Endodermal cell (in vitro differentiated cells): ENCODE results near the gene SPCS2. TPM values are rescaled to one million over a fixed set of nuclear protein-coding genes. Genes with fewer than 3 reads are reported as not detected.

Experiments used
- DNase-seq: peaks from one replicate; pipeline ENCODE4 v3.0.0-alpha.2; 2017
- H3K27ac ChIP-seq: 2 replicates; pipeline ENCODE4 v1.5.1; 2013; ENCODE audit warnings: mild to moderate bottlenecking, low read depth, low read length, moderate library complexity
- H3K27me3 ChIP-seq: 2 replicates; pipeline ENCODE4 v1.6.1; 2013; ENCODE audit warnings: mild to moderate bottlenecking, low read length, moderate library complexity; ENCODE audit not compliant: insufficient read depth, control insufficient read depth, poor library complexity, severe bottlenecking
- H3K36me3 ChIP-seq: 2 replicates; pipeline ENCODE4 v1.7.0; 2013; ENCODE audit warnings: mild to moderate bottlenecking, low read length, moderate library complexity; ENCODE audit not compliant: control insufficient read depth, insufficient read depth
- H3K4me1 ChIP-seq: one replicate; pipeline ENCODE4 v1.7.0; 2013; ENCODE audit warnings: low read length; ENCODE audit not compliant: control insufficient read depth, insufficient read depth
- H3K4me3 ChIP-seq: 2 replicates; pipeline ENCODE4 v1.5.1; 2013; ENCODE audit warnings: mild to moderate bottlenecking, low read length, moderate library complexity
- H3K9ac ChIP-seq: 2 replicates; pipeline ENCODE4 v1.6.1; 2013; ENCODE audit warnings: mild to moderate bottlenecking, low read length, moderate library complexity; ENCODE audit not compliant: poor library complexity, severe bottlenecking; ENCODE audit errors: extremely low read depth
- H3K9me3 ChIP-seq: 2 replicates; pipeline ENCODE4 v1.6.1; 2013; ENCODE audit warnings: mild to moderate bottlenecking, low read length, moderate library complexity; ENCODE audit not compliant: control insufficient read depth
- H3K27ac Mint-ChIP-seq: 2 replicates; pipeline ENCODE4 v1.8.0; 2020; ENCODE audit warnings: mixed read lengths
- H3K27me3 Mint-ChIP-seq: 2 replicates; pipeline ENCODE4 v1.8.0; 2021; ENCODE audit warnings: mild to moderate bottlenecking, mixed read lengths; ENCODE audit not compliant: insufficient read depth
- H3K36me3 Mint-ChIP-seq: 2 replicates; pipeline ENCODE4 v1.8.0; 2020; ENCODE audit warnings: low read depth, mixed read lengths
- H3K4me1 Mint-ChIP-seq: 2 replicates; pipeline ENCODE4 v1.8.0; 2020; ENCODE audit warnings: mixed read lengths
- H3K4me3 Mint-ChIP-seq: 2 replicates; pipeline ENCODE4 v1.8.0; 2020; ENCODE audit warnings: mild to moderate bottlenecking, moderate library complexity, mixed read lengths
- H3K9me3 Mint-ChIP-seq: 2 replicates; pipeline ENCODE4 v1.8.0; 2020; ENCODE audit warnings: mild to moderate bottlenecking, mixed read lengths
- CTCF ChIP-seq: fragments of 200-600 bp; sonication (generic); conservative IDR thresholded peaks from 2 replicates; pipeline ENCODE4 v1.5.0; 2021; ENCODE audit warnings: antibody characterized with exemption, mild to moderate bottlenecking
- WGBS, 2 experiments: methylation state at CpG; one replicate each; pipeline versions ENCODE4 v1.1.5 to v1.1.7; 2013; ENCODE audit warnings: missing lambda C conversion rate in 2 of 2, mixed read lengths in 1 of 2; ENCODE audit not compliant: insufficient coverage in 1 of 2, insufficient read length in 1 of 2; 5-methylcytosine and 5-hydroxymethylcytosine counted together
- total RNA-seq, 2 donors: library from RNA; stranded (reverse); fragmentation: NEBNext Ultra II Directional in 1 of 2; extraction: Animal tissue kit (Norgen Biotek cat#: 25700) in 1 of 2; gene quantifications; 2 replicates in 1 of 2; 3 replicates in 1 of 2; pipeline ENCODE4 v1.2.1, GENCODE V29; 2021

The SPCS2 gene
- total RNA-seq, 2 donors from 2014 or later, result 131 to 141 TPM

GRCh38 chr11:74933765-74934164 lies 15.3 kb upstream of the SPCS2 start:
- Histone ChIP-seq H3K9ac (no peak overlapping the region), H3K9me3 (no peaks in the 10 kb centered on the region), H3K27me3 (no peaks in the 10 kb centered on the region), H3K36me3 (peaks cover 60% of the 10 kb centered on the region), H3K4me3 (no peak overlapping the region), H3K4me1 (no peaks in the 10 kb centered on the region), H3K27ac (no peak overlapping the region)
- no peaks in the 10 kb centered on the region for H3K9me3 Mint-ChIP-seq
- WGBS, 2 experiments, result 100% methylated on average over 1 to 2 of the region's 2 CpGs
- no peak for DNase-seq
- H3K27ac Mint-ChIP-seq, result no peak overlapping the region
- peaks cover 8% of the 10 kb centered on the region for H3K36me3 Mint-ChIP-seq
- H3K4me1 Mint-ChIP-seq, result no peaks in the 10 kb centered on the region
- TF ChIP-seq CTCF, result no peak
- H3K4me3 Mint-ChIP-seq, result no peak overlapping the region
- no peaks in the 10 kb centered on the region for H3K27me3 Mint-ChIP-seq

GRCh38 chr11:74935285-74935684 lies 13.8 kb upstream of the SPCS2 start:
- H3K9me3 ChIP-seq, result no peaks in the 10 kb centered on the region
- H3K27ac ChIP-seq, result no peak overlapping the region
- DNase-seq, result no peak
- no peaks in the 10 kb centered on the region for H3K4me1 ChIP-seq
- no peak overlapping the region for H3K4me3 ChIP-seq
- WGBS, 2 experiments, result 91% methylated on average over 2 of the region's 2 CpGs; no CpG with 5 or more reads in 1 of the 2 experiments
- peaks cover 55% of the 10 kb centered on the region for H3K36me3 ChIP-seq
- Mint-ChIP-seq H3K36me3 (peaks cover 10% of the 10 kb centered on the region), H3K4me3 (no peak overlapping the region), H3K27ac (no peak overlapping the region), H3K27me3 (no peaks in the 10 kb centered on the region), H3K9me3 (no peaks in the 10 kb centered on the region), H3K4me1 (no peaks in the 10 kb centered on the region)
- no peaks in the 10 kb centered on the region for H3K27me3 ChIP-seq
- H3K9ac ChIP-seq, result no peak overlapping the region
- no peak for TF ChIP-seq CTCF

GRCh38 chr11:74936087-74936486 lies 13.0 kb upstream of the SPCS2 start:
- H3K9me3 ChIP-seq, result no peaks in the 10 kb centered on the region
- Mint-ChIP-seq H3K4me1 (no peaks in the 10 kb centered on the region), H3K27me3 (no peaks in the 10 kb centered on the region), H3K4me3 (no peak overlapping the region), H3K27ac (no peak overlapping the region), H3K9me3 (no peaks in the 10 kb centered on the region), H3K36me3 (peaks cover 10% of the 10 kb centered on the region)
- no peak for DNase-seq
- H3K27me3 ChIP-seq, result no peaks in the 10 kb centered on the region
- H3K36me3 ChIP-seq, result peaks cover 57% of the 10 kb centered on the region
- H3K4me1 ChIP-seq, result no peaks in the 10 kb centered on the region
- H3K27ac ChIP-seq, result no peak overlapping the region
- TF ChIP-seq CTCF, result no peak
- no peak overlapping the region for H3K4me3 ChIP-seq
- H3K9ac ChIP-seq, result no peak overlapping the region
- WGBS, 2 experiments, result 85 to 100% methylated on average over 1 to 2 of the region's 2 CpGs
